Gastrocnemius medialis (tissue), 4 donors: ENCODE data around the gene EFEMP1. TPM values are rescaled to one million over a fixed set of nuclear protein-coding genes. Genes with fewer than 3 reads are reported as not detected.

Experiments used
- ATAC-seq, 2 donors: fragments of 150-250 bp; one replicate each; pipeline ENCODE4 v1.9.1; 2016
- DNase-seq, 2 donors: peaks; one replicate each; pipeline ENCODE4 v3.0.0-alpha.2; 2019
- H3K27ac ChIP-seq, 4 donors: fragments of 200-600 bp; sonication (generic); 1 replicate in 1 of 4; 2 replicates in 3 of 4; pipeline ENCODE4 v1.5.1; 2016 to 2018; ENCODE audit warnings: mild to moderate bottlenecking in 2 of 4, moderate library complexity in 1 of 4
- H3K27me3 ChIP-seq, 3 donors: fragments of 200-600 bp; sonication (generic) in 2 of 3; 1 replicate in 1 of 3; 2 replicates in 2 of 3; pipeline versions ENCODE4 v1.5.1 to v1.6.0; 2016 to 2019; ENCODE audit warnings: mild to moderate bottlenecking in 1 of 3, moderate library complexity in 1 of 3
- H3K36me3 ChIP-seq, 2 donors: fragments of 200-600 bp; sonication (generic) in 1 of 2; one replicate each; pipeline ENCODE4 v1.5.1; 2017 to 2018
- H3K4me1 ChIP-seq, 2 donors: fragments of 200-600 bp; sonication (generic) in 1 of 2; one replicate each; pipeline ENCODE4 v1.5.1; 2016 to 2017; ENCODE audit warnings: mild to moderate bottlenecking in 2 of 2
- H3K4me3 ChIP-seq, 4 donors: fragments of 200-600 bp; sonication (generic) in 3 of 4; 1 replicate in 1 of 4; 2 replicates in 3 of 4; pipeline ENCODE4 v1.5.1; 2016 to 2019; ENCODE audit warnings: mild to moderate bottlenecking in 2 of 4
- H3K9me3 ChIP-seq, 3 donors: fragments of 200-600 bp; sonication (generic) in 2 of 3; 1 replicate in 1 of 3; 2 replicates in 2 of 3; pipeline ENCODE4 v1.5.1; 2016 to 2019
- CTCF ChIP-seq, 5 experiments: fragments of 450-650 bp in 3 of 5; fragments of 200-600 bp in 2 of 5; sonication (generic) in 2 of 5; IDR thresholded peaks in 4 of 5; conservative IDR thresholded peaks in 1 of 5; 1 replicate in 4 of 5; 2 replicates in 1 of 5; pipeline ENCODE4 v1.5.1; 2016 to 2019; ENCODE audit warnings: antibody characterized with exemption in 5 of 5, mild to moderate bottlenecking in 3 of 5, moderate library complexity in 3 of 5
- POLR2A ChIP-seq, 2 donors: fragments of 450-650 bp; IDR thresholded peaks; one replicate each; pipeline ENCODE4 v1.6.1; 2017; ENCODE audit warnings: antibody characterized with exemption in 2 of 2, mild to moderate bottlenecking in 2 of 2, moderate library complexity in 2 of 2
- in situ Hi-C, 4 donors: fragments of 200-750 bp; cut with MboI; loops; one replicate each; pipeline versions ENCODE4 v1.15.0 to v1.8.0; 2017; ENCODE audit warnings: low sequenced_read_pairs in 4 of 4
- intact Hi-C: fragments of 100-400 bp; cut with DNase I; formaldehyde crosslinking; loops from one replicate; pipeline ENCODE4 v1.15.1; 2023; ENCODE audit warnings: low total_unique reads
- total RNA-seq, 4 donors: library from RNA; depleted of rRNA; stranded (reverse); fragments of >200 nt; gene quantifications; one replicate each; pipeline versions ENCODE4 v1.1.0 to v1.2.3, GENCODE V29; 2016

EFEMP1 gene
- total RNA-seq, 4 donors from 2014 or later: 1.5 to 30.1 (median 20.8) TPM

GRCh38 chr2:55844986-55845385 lies 78.6 kb downstream of the EFEMP1 start:
- Histone ChIP-seq H3K4me1 (peaks cover 0 to 3% of the 10 kb centered on the region in 2 donors), H3K36me3 (no peaks in the 10 kb centered on the region), H3K27ac (no peak overlapping the region), H3K27me3 (no peaks in the 10 kb centered on the region), H3K4me3 (no peak overlapping the region), H3K9me3 (no peaks in the 10 kb centered on the region)
- TF ChIP-seq CTCF (IDR thresholded peaks at IDR 0.05 in 4 of 5, conservative IDR thresholded peaks at IDR 0.05 in 1 of 5) (no peak), POLR2A (IDR thresholded peaks at IDR 0.05) (no peak)
- intact Hi-C loops: no loop called here
- ATAC-seq (no peak), DNase-seq (no peak)
- in situ Hi-C loops: no loop called here

GRCh38 chr2:55843994-55844345 lies 79.6 kb downstream of the EFEMP1 start:
- Histone ChIP-seq H3K36me3 (no peaks in the 10 kb centered on the region), H3K27ac (no peak overlapping the region), H3K9me3 (no peaks in the 10 kb centered on the region), H3K4me3 (no peak overlapping the region), H3K27me3 (no peaks in the 10 kb centered on the region), H3K4me1 (peaks cover 0 to 7% of the 10 kb centered on the region in 2 donors)
- intact Hi-C loops: no loop called here
- ATAC-seq (no peak), DNase-seq (no peak)
- no peak for TF ChIP-seq POLR2A (IDR thresholded peaks at IDR 0.05)
- no peak for TF ChIP-seq CTCF (IDR thresholded peaks at IDR 0.05 in 4 of 5, conservative IDR thresholded peaks at IDR 0.05 in 1 of 5)
- in situ Hi-C loops: no loop called here

GRCh38 chr2:55843096-55843993 lies 80.2 kb downstream of the EFEMP1 start:
- Histone ChIP-seq H3K4me3 (no peak overlapping the region), H3K4me1 (peaks cover 0 to 12% of the 10 kb centered on the region in 2 donors), H3K27me3 (no peaks in the 10 kb centered on the region), H3K27ac (no peak overlapping the region), H3K36me3 (no peaks in the 10 kb centered on the region), H3K9me3 (no peaks in the 10 kb centered on the region)
- no peak for DNase-seq
- in situ Hi-C loops: no loop called here
- no peak for TF ChIP-seq POLR2A (IDR thresholded peaks at IDR 0.05)
- TF ChIP-seq CTCF (IDR thresholded peaks at IDR 0.05 in 4 of 5, conservative IDR thresholded peaks at IDR 0.05 in 1 of 5): no peak
- ATAC-seq: peak in 1 of 2 donors; percentile 8
- intact Hi-C loops: no loop called here

- Histone ChIP-seq H3K4me1 (peaks cover 0 to 12% of the 10 kb centered on the region in 2 donors), H3K36me3 (no peaks in the 10 kb centered on the region), H3K27ac (no peak overlapping the region), H3K27me3 (no peaks in the 10 kb centered on the region), H3K4me3 (no peak overlapping the region), H3K9me3 (no peaks in the 10 kb centered on the region)
- in situ Hi-C loops (no loop called here), intact Hi-C loops (no loop called here)
- ATAC-seq (no peak), DNase-seq (no peak)
- TF ChIP-seq CTCF (IDR thresholded peaks at IDR 0.05 in 4 of 5, conservative IDR thresholded peaks at IDR 0.05 in 1 of 5): no peak
- no peak for TF ChIP-seq POLR2A (IDR thresholded peaks at IDR 0.05)
Measured at GRCh38 chr2:55842046-55842445, 81.5 kb downstream of the EFEMP1 start.
